Adrenal gland (tissue), 12 donors: ENCODE data around the gene DMWD. TPM values are rescaled to one million over a fixed set of nuclear protein-coding genes. Genes with fewer than 3 reads are reported as not detected.

Experiments used
- DNase-seq, 7 donors: peaks; one replicate each; pipeline ENCODE4 v3.0.0-alpha.2; 2019 to 2020
- H3K27ac ChIP-seq, 5 donors: fragments of 200-600 bp; sonication (generic) in 4 of 5; 1 replicate in 3 of 5; 2 replicates in 2 of 5; pipeline versions ENCODE4 v1.5.1 to v1.8.0; 2016 to 2020; ENCODE audit warnings: mild to moderate bottlenecking in 1 of 5
- H3K27me3 ChIP-seq: fragments of 200-600 bp; 2 replicates; pipeline ENCODE4 v1.8.0; 2021
- H3K36me3 ChIP-seq, 2 donors: fragments of 200-600 bp; replicated peaks in 1 of 2; 1 replicate in 1 of 2; 2 replicates in 1 of 2; pipeline versions ENCODE4 v1.5.1 to v1.8.0; 2018 to 2022
- H3K4me1 ChIP-seq, 2 donors: fragments of 200-600 bp; replicated peaks in 1 of 2; 1 replicate in 1 of 2; 2 replicates in 1 of 2; pipeline versions ENCODE4 v1.5.1 to v1.8.0; 2018 to 2021
- H3K4me3 ChIP-seq, 4 donors: fragments of 200-600 bp; sonication (generic) in 3 of 4; one replicate each; pipeline ENCODE4 v1.5.1; 2016 to 2018
- H3K9me3 ChIP-seq, 3 donors: fragments of 200-600 bp; sonication (generic) in 1 of 3; replicated peaks in 1 of 3; 1 replicate in 2 of 3; 2 replicates in 1 of 3; pipeline versions ENCODE4 v1.5.1 to v1.8.0; 2016 to 2021
- POLR2A ChIP-seq, 2 donors: fragments of 450-650 bp; IDR thresholded peaks; one replicate each; pipeline ENCODE4 v1.6.1; 2017; ENCODE audit warnings: antibody characterized with exemption in 2 of 2, mild to moderate bottlenecking in 2 of 2, moderate library complexity in 1 of 2
- WGBS, 4 donors: extraction: QIAGEN DNeasy Blood & Tissue Kit in 2 of 4; methylation state at CpG; one replicate each; pipeline versions ENCODE4 v1.1.5 to v1.1.7; 2013 to 2017; 5-methylcytosine and 5-hydroxymethylcytosine counted together
- intact Hi-C, 2 donors: fragments of 100-400 bp; cut with DNase I; formaldehyde crosslinking; loops; one replicate each; pipeline versions ENCODE4 v1.14.1 to v1.15.0; 2022 to 2023
- polyA plus RNA-seq, 3 donors: library from polyadenylated mRNA; stranded (reverse); fragments of 200-250 nt in 2 of 3; fragments of 350-450 nt in 1 of 3; fragmentation: Illumina TruSeq in 1 of 3; extraction: RNeasy Lipid Tissue Mini Kit (QIAGEN cat#74804) in 1 of 3; gene quantifications; one replicate each; pipeline ENCODE4 v1.2.3, GENCODE V29; 2013 to 2014
- total RNA-seq, 9 donors: library from RNA; depleted of rRNA in 4 of 9; stranded (reverse); fragments of >200 nt in 4 of 9; fragments of 120-200 nt in 1 of 9; fragmentation: NEBNext Ultra II Directional in 1 of 9; extraction: Animal tissue kit (Norgen Biotek cat#: 25700) in 1 of 9; gene quantifications; one replicate each; pipeline versions ENCODE4 v1.1.0 to v1.2.4, GENCODE V29; 2013 to 2023
- TF ChIP-seq, protein P1 (sequence below), 6 experiments: fragments of 450-650 bp in 4 of 6; fragments of 200-600 bp in 2 of 6; sonication (generic) in 1 of 6; IDR thresholded peaks; 1 replicate in 5 of 6; 2 replicates in 1 of 6; pipeline versions ENCODE4 v1.5.1 to v1.8.0; 2016 to 2021; ENCODE audit warnings: antibody characterized with exemption in 6 of 6, mild to moderate bottlenecking in 2 of 6, moderate library complexity in 1 of 6
- donor health status: healthy with polysubstance abuse.
- donor health status: Bipolar disorder and iron deficiency.
- donor health status: DM: yes; HTN: yes; CAD: no.
- donor health status: DM: no; HTN: no; CAD: no.
- donor health status: DM: no; HTN: no; CAD: no.
- donor health status: DM: yes; HTN: yes; CAD: no.

Gene DMWD
- total and polyA plus RNA-seq, 12 donors = 13.2 to 91.5 (median 34.0) TPM

DNA sequence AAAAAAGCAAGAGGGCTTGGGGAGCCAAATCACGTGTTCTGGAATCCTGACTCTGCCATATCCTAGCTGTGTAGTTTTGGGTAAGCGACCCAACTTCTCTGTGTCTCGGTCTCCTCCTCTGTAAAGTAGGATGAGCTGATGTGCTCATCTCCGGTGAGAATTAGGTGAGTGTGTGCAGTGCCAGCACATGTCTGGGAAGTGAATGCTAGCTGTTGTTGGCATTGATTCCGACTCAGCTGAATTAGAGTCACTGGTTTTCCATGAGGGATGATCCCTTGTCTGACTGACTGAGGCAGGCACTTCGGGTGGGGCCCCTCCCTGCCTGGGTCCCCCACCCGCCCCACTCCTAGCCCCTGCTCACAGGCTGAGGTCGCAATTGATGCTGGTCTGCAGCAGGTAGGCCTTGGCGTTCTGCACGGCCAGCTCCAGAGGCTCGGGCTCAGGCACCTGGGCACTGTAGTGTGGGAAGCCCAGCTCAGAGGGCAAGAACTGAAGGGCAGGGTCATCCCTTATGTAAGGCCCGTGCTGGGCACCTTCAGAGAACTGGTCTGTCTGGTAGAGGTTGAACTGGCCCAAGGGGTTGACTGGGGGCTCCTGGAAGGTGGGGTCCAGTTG lies 21.6 kb upstream of the DMWD start:
- Histone ChIP-seq H3K4me1 (peaks cover 5 to 7% of the 10 kb centered on the region in 2 donors), H3K27me3 (no peaks in the 10 kb centered on the region), H3K4me3 (no peak overlapping the region), H3K36me3 (no peaks in the 10 kb centered on the region), H3K27ac (no peak overlapping the region), H3K9me3 (no peaks in the 10 kb centered on the region)
- 79 to 83% (median 79%) methylated on average over 5 to 12 of the region's 12 CpGs for WGBS, 4 donors
- no peak for TF ChIP-seq POLR2A (IDR thresholded peaks at IDR 0.05)
- TF ChIP-seq, protein P1, sequence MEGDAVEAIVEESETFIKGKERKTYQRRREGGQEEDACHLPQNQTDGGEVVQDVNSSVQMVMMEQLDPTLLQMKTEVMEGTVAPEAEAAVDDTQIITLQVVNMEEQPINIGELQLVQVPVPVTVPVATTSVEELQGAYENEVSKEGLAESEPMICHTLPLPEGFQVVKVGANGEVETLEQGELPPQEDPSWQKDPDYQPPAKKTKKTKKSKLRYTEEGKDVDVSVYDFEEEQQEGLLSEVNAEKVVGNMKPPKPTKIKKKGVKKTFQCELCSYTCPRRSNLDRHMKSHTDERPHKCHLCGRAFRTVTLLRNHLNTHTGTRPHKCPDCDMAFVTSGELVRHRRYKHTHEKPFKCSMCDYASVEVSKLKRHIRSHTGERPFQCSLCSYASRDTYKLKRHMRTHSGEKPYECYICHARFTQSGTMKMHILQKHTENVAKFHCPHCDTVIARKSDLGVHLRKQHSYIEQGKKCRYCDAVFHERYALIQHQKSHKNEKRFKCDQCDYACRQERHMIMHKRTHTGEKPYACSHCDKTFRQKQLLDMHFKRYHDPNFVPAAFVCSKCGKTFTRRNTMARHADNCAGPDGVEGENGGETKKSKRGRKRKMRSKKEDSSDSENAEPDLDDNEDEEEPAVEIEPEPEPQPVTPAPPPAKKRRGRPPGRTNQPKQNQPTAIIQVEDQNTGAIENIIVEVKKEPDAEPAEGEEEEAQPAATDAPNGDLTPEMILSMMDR (IDR thresholded peaks at IDR 0.05) = no peak
- no peak for DNase-seq
- intact Hi-C loops = no loop called here

DNA sequence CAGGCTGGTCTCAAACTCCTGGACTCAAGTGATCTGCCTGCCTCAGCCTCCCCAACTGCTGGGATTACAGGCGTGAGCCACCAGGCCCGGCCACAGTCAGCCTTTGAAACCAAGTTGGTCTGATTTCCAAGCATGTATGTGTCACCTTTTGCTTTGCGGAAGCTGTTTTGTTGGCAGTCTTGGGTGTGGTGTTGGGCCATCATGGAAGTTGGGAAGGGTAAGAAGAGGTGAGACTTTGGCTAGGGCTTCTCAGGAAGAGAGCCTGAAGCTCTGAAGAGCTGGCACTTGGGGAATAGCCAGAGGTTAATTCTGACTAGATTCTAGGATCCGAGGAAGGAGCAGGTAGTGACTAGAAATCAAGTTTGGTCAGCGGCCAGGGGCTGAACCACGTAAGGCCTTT lies 19.7 kb upstream of the DMWD start:
- TF ChIP-seq, protein P1 (IDR thresholded peaks at IDR 0.05) = no peak
- TF ChIP-seq POLR2A (IDR thresholded peaks at IDR 0.05) = no peak

DNA sequence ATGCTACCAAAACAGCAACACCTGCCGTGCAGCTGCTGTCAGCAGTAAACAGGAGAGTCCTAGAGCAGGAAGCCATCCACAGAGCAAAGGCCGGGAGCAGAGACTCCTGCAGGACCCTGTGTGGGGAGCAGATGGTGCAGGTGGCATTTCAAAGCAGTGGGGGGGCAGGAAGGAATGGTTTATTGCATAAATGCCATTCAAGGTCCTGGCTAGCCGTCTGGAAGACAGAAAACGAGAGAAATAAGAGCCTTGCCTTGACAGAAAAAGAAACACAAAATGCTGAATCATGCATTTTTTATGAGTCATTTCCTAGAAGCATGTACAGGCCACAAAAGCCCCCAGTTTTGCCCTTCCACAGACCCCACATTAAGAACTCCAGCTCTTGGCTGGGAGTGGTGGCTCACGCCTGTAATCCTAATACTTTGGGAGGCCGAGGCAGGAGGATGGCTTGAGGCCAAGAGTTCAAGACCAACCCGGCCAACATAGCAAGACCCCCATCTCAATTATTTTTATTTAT lies 17.1 kb upstream of the DMWD start:
- Histone ChIP-seq H3K27ac (no peak overlapping the region), H3K27me3 (no peaks in the 10 kb centered on the region), H3K4me1 (peaks cover 5 to 7% of the 10 kb centered on the region in 2 donors), H3K36me3 (no peaks in the 10 kb centered on the region), H3K4me3 (no peak overlapping the region), H3K9me3 (no peaks in the 10 kb centered on the region)
- WGBS, 4 donors = 21 to 32% (median 30%) methylated on average over 7 of the region's 7 CpGs
- DNase-seq = no peak
- no peak for TF ChIP-seq POLR2A (IDR thresholded peaks at IDR 0.05)
- TF ChIP-seq, protein P1 (IDR thresholded peaks at IDR 0.05) = no peak
- intact Hi-C loops = no loop called here

More for the DNA sequence above, 19.7 kb upstream of the DMWD start:
- DNase-seq = no peak
- H3K4me1 ChIP-seq = peaks cover 5 to 7% of the 10 kb centered on the region in 2 donors
- no peaks in the 10 kb centered on the region for H3K27me3 ChIP-seq
- no peak overlapping the region for H3K27ac ChIP-seq
- no peak overlapping the region for H3K4me3 ChIP-seq
- whole genome bisulfite sequencing, 4 donors = 91 to 94% (median 94%) methylated on average over 5 to 6 of the region's 6 CpGs
- intact Hi-C loops = no loop called here
- no peaks in the 10 kb centered on the region for H3K9me3 ChIP-seq
- H3K36me3 ChIP-seq = no peaks in the 10 kb centered on the region

DNA sequence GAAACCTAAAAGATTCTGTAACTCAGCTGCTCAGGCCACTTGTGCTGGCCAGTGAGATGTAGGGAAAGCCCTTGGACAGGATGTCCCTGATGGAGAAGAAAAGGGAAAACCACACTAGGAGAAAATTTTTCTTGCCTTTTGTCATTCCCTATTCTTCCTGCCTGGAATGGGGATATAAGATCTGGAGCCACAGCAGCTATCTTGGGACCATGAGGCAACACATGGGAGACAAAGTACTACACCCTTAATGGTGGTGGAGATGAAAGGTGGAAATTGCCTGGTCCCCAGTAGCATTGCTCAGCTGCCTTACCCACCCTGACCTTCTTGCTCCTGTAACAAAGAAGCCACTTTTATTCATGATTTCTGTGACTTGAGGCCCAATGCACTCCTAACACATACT lies 13.1 kb upstream of the DMWD start:
- peaks cover 5 to 7% of the 10 kb centered on the region in 2 donors for H3K4me1 ChIP-seq
- no peak overlapping the region for H3K27ac ChIP-seq
- H3K9me3 ChIP-seq = no peaks in the 10 kb centered on the region
- no peaks in the 10 kb centered on the region for H3K36me3 ChIP-seq
- H3K27me3 ChIP-seq = no peaks in the 10 kb centered on the region
- H3K4me3 ChIP-seq = no peak overlapping the region
- intact Hi-C loops = no loop called here
- no peak for DNase-seq
- TF ChIP-seq, protein P1 (IDR thresholded peaks at IDR 0.05) = no peak
- TF ChIP-seq POLR2A (IDR thresholded peaks at IDR 0.05) = no peak
